COLO668 (cell line): Measurements from ENCODE around the gene C20orf173.
A peak's percentile ranks its signal among the peaks of the same experiment; 100 is the strongest.
"Not testable (repeated sequence)": the region's sequence is repeated elsewhere in the genome, so short reads cannot be mapped to it uniquely, and the experiment has no call there.

Experiments used
- DNase-seq: peaks from one replicate; lab custom pipeline; 2025; ENCODE audit not compliant: unreplicated experiment; lab: John Stamatoyannopoulos, UW

Gene C20orf173

DNA sequence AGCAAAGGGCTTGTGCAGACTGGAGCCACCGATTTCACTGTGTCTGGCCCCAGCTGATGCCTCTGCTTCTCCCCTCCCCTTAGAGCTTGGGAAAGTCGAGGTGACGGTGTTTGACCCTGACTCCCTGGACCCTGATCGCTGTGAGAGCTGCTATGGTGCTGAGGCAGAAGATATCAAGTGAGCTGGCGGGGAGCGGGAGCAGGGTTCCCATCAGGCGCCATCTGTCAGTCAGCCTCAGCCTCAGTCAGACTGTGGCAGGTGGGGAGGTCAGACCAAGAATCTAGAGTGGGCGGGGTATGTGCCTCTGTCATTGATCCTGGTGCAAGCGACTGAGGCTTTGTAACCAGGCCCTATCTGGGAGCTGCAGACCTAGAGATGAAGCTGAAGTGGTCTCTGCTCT lies 17.9 kb upstream of the C20orf173 start:
- DNase-seq: no peak

- no peak for DNase-seq
These were observed 16.7 kb upstream of the C20orf173 start for GRCh38 chr20:35546127-35546526.

GRCh38 chr20:35544941-35545340 lies 15.5 kb upstream of the C20orf173 start:
- DNase-seq: not testable (repeated sequence)

GRCh38 chr20:35544436-35544835 lies 15.0 kb upstream of the C20orf173 start:
- DNase-seq: no peak

GRCh38 chr20:35542990-35543389 lies 13.5 kb upstream of the C20orf173 start:
- DNase-seq: no peak

- peak; percentile 99 for DNase-seq
These were observed 12.6 kb upstream of the C20orf173 start, which contains the start of gene ERGIC3 for GRCh38 chr20:35541783-35542662. TSS of gene ERGIC3 (plus strand) at chr20:35542078. CDS start at chr20:35542098, 20 bp downstream.

- no peak for DNase-seq
These were observed 11.8 kb upstream of the C20orf173 start for GRCh38 chr20:35541118-35541782.

GRCh38 chr20:35539756-35540212 lies 10.3 kb upstream of the C20orf173 start:
- DNase-seq: peak; percentile 95

GRCh38 chr20:35527122-35527769 lies 2.2 kb downstream of the C20orf173 start:
- DNase-seq: no peak

DNA sequence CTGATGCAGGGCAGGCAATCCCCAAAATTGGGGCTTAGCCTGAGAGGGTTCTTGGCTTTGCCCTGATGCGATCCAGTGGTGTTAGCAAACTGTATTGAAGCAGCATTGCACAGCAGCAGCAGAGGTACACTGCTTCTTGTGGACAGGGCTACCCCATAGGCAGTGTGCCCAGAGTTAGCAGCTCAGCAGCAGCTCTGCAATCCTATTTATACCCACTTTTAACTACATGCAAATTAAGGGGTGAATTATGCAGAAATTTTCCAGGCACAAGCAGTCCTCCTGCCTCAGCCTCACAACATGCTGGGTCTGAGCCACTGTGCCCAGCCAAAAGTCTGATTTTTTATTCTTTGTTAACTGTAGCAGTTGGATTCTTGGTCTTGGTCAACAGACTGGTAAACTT lies 3.8 kb downstream of the C20orf173 start:
- no peak for DNase-seq

DNA sequence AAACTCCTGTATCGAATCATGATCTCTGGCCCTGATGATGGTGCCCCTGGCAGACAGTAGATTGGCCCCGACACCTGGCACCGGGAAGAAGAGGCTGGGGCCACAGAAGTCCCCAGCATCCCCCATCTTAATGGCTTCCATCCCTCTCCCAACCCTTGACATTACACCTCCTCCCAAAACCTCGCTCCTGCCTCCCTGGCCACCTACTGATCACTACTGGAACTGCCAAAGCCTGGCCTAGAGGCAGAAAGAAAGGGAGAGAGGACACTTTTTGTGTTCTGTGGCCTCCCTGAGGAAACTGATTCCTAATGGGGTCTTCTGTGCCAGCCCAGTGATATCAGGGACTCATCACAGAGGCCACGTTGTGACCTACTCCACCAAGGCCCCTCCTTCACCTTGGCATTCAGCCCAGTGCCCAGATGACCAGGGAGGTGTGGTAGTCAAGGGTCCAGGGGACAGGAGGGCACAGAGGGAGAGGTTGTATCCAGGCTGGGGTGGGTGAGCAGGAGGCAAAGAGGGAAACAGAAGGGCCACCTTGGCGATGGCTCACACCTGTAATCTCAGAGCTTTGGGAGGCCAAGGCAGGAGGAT lies 6.1 kb downstream of the C20orf173 start:
- DNase-seq: peak; percentile 15

DNA sequence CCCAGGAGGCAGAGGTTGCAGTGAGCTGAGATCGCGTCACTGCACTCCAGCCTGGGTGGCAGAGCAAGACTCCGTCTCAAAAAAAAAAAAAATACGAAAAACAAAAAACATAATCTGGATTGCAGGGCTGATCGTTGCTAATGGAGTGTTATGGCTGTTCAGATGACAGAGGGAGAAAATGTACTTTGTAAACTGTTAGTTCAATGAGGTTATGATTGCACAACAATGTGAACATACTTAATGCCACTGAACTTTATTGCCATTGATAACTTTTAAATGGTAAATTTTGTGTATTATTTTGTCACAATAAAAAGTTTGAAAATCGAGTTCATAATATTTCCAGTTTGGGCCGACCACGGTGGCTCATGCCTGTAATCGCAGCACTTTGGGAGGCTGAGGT lies 10.5 kb downstream of the C20orf173 start:
- DNase-seq: no peak

DNA sequence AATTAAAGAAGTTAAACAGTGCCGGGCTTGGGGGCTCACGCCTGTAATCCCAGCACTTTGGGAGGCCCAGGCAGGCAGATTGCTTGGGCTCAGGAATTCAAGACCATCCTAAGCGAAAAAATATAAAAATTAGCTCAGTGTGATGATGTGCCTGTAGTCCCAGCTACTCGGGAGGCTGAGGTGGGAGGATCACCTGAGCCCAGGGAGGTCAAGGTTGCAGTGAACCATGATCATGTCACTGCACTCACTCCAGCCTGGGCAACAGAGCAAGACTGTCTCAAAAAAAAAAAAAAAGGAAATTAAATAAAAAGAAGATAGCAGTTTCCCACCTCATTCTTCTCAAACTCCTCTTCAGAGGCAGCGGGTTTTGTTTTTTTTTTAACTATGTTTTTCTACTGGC lies 11.7 kb downstream of the C20orf173 start:
- not testable (repeated sequence) for DNase-seq

- DNase-seq: no peak
These were observed 12.3 kb downstream of the C20orf173 start for GRCh38 chr20:35517125-35517524.

DNA sequence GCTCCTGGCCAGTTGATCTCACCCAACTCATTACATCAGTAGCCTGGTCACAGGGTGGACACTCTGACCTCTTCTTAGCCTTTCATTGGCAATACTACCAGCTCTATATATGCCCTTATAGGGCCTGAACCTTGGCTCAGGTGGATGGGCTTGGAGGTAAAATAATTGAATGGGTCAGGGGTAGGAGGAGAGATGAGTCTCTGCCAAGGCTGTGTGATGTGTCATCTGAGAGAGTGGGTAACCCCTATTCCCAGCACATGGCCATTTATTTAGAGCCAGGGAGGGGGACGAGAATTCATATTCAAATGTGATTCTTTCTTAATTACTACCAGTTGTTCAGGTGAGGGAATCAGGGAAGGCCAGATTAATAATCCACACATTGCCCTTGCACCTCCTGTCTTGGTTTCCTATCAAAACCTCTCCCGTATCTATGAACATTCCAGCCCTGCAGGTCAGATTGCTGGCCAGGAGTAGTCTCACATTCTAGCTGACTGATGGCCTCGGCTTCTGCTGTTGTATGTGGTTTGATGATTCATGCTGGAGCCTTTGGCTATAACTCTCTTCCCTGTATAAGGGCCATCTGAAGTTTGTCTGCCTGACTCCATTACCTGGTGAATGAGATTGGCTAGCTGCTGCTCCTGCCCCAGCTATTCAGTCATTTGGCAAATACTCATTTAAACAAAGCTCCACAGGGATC lies 13.4 kb downstream of the C20orf173 start:
- no peak for DNase-seq

DNA sequence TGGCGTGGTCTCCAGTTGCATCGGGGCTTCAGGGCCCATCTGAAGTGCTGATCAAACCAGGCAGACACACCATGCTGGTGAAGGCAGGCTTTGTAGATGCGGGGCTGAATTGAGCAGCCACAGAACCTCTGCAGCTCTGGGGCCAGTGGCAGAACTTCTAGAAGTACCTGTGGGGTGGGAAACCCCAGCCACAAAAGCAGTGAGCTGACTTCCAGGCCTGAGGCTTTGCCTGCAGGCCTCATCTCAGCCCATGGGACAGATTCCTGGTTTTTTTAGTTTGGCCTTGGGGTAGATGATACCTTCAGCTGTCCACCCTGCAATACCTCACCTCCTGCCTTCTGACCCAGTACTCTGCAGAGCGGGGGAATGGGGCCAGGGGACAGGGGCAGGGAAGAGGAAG lies 14.1 kb downstream of the C20orf173 start:
- DNase-seq: no peak

DNA sequence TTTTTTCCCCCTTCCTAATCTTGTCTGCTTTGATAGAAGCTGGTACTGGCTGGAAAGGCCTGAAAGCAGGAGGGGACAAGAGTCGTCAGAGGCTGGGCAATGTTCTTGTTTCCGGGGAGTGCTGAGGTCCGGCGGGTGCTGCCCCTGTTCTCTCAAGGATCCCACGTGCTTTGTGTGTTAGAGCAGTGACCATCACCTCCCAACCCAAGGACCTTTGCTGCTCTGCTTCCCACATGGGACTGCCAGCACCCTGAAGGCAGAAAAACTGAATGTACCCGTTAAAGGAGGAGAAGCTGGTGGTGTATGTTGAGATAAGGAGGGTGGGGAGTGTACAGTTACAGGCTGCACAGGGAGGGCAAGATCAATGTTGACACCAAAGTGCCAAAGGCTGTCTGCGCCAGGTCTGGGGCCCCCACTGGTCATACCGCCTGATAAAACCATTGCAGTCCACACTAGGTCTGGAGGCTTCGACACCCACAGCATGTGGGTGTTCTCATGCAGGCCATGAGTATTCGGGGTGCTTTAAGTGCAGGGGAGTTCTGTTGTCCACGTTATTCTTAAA lies 15.0 kb downstream of the C20orf173 start:
- DNase-seq: no peak

- no peak for DNase-seq
These were observed 17.5 kb downstream of the C20orf173 start for GRCh38 chr20:35511814-35512420.

GRCh38 chr20:35510951-35511735 lies 18.3 kb downstream of the C20orf173 start:
- DNase-seq: no peak
